GM21423 (cell line): ENCODE results near the gene LMTK3.

Experiments
- ATAC-seq: cut with Tn5 transposase; IDR thresholded peaks from one replicate; pipeline ENCODE4 v1.9.1; 2021; ENCODE audit warnings: mild to moderate bottlenecking, moderate library complexity; ENCODE audit not compliant: unreplicated experiment

LMTK3 gene

DNA sequence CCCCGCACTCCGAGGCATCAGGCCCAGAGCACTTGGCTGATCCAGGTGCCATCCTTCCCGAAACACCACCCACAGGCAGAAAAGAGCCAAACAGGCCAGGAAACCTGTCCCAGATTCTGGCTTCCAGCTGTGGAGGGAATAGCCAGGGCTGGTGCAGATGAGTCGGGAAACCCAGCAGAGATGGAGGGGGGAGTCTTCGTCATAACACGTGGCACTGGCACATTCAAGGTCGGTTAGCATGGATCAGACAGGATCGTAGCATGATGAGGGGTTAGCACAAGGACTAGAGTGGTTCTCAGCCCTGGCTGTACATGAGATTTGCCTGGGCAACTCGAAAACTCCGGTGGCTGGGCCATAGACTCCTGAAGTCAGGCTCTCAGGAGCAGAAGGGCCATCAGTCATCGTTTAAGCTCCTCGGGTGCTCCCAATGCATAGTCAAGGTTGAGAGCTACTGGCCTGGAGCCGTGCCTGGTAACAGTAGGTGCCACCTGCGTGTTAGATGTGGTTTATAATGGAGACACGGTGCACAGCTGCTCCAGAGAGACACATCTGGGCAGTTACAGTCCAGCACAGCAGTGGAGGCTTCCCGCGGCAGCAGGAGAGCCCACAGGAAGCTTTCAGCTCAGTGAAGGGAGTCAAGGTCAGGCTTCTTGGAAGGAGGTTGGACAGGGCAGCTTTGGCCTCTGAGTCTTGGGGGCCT, 36.1 kb downstream of the LMTK3 start:
- ATAC-seq, result no peak

DNA sequence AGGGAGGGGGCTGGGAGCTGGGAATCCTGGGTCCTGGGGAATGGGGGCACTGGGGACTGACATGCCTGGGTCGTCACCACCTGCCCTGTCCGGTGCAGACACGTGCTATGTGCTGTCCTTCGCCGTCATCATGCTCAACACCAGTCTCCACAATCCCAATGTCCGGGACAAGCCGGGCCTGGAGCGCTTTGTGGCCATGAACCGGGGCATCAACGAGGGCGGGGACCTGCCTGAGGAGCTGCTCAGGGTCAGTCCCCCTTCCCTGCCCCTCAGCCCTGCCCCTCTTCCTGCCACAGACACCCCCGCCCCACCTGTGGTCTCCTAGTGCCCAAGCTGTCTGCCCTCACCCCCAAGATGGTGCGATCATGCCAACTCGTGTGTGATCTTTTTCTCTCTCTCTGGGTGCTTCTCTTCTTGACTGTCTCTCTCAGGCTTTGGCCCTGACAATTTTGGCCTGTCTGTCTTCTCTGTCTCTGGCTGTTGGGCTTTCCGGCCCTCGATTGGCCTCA, 37.5 kb downstream of the LMTK3 start:
- ATAC-seq, result no peak

DNA sequence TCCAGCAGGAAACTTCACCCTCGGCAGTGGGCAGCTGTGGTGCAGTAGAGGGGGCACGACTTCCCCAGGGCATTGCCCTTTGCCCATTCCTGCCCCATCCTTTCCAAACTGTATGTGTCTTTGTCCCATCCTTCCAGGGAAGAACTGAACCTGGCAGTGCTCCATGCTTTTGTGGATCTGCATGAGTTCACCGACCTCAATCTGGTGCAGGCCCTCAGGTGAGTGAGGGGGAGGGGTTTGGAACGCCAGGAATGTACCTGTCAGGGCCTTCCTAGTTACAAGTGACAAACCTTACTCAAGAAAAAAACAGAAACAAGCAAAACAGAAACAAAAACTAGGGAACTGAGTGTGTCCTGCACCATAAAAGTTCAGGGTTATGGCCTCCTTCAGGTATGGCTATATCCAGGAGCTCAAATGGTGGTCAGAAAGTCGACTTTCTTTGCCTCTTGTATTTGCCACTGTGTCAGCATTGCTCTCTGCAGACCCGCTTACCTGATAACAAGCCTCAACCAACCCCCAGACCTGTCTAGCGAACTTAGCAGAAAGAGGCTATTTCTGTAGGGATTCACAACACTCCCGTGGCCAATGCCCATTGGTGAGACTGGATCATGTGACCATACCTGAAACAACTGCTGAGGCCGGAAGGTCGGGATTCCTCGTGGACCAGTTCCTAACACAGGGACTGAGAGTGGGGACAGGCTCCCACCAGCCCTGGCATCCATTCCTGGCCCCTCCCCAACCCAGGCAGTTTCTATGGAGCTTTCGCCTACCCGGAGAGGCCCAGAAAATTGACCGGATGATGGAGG, 38.3 kb downstream of the LMTK3 start:
- no peak for ATAC-seq

DNA sequence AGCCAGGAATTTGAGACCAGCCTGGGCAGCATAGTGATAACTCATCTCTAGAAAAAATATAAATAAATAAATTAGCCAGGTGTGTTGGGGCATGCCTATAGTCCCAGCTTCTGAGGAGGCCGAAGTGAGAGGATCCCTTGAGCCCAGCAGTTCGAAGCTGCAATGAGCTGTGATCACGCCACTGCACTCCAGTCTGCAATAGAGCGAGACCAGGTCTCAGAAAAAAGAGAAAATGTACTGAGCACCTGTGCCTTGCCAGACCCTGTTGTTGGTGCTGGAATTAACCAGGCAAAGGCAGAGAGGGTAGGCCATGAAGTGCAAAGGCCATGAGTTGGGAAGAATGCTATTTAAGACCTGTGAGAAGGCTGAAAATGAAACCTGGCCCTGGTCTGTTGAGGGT, 39.8 kb downstream of the LMTK3 start:
- ATAC-seq, result no peak

DNA sequence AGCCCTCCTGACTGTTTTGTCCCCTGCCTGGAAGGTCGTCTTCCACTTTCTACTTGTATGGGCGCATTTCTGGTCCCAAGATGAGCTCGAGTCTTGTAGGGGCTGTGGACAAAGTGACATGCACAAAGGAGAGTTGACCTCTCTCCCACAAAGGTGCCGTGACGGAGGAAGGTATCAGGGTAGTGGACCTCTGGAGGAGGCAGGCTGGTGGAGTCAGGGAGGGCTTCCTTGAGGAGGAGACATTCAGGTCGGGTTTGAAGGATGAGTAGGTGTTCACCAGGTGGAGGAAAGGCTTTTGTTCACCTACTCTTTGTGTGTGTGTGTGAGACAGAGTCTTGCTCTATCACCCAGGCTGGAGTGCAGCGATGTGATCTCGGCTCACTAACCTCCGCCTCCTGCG, 40.8 kb downstream of the LMTK3 start:
- ATAC-seq, result no peak

DNA sequence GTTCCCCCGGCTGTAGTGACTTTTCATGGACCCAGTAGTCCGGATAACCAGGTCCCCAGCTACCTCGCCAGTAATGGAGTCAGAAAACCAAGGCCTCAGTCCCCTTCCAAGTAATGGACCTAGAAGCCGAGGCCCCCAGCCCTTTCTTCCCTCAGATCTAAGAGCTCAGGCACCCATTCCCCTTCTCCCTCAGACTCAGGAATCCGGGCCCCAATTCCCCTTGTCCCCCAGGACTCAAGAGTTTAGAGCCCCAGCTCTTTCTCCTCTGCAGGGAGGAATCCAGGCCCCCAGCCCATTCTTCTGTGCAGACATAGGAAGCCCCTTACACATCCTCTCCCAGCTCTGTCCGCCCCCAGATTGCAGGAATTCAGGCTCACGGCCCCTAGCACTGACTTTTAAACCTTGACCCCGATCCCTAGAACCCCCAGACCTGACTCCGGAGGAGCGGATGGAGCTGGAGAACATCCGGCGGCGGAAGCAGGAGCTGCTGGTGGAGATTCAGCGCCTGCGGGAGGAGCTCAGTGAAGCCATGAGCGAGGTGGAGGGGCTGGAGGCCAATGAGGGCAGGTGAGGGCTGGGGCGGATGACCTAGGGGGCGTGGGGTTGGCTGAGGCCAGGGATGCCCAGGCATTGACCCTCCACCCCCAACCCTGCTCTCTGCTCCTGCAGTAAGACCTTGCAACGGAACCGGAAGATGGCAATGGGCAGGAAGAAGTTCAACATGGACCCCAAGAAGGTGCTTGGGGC, 41.5 kb downstream of the LMTK3 start:
- no peak for ATAC-seq

DNA sequence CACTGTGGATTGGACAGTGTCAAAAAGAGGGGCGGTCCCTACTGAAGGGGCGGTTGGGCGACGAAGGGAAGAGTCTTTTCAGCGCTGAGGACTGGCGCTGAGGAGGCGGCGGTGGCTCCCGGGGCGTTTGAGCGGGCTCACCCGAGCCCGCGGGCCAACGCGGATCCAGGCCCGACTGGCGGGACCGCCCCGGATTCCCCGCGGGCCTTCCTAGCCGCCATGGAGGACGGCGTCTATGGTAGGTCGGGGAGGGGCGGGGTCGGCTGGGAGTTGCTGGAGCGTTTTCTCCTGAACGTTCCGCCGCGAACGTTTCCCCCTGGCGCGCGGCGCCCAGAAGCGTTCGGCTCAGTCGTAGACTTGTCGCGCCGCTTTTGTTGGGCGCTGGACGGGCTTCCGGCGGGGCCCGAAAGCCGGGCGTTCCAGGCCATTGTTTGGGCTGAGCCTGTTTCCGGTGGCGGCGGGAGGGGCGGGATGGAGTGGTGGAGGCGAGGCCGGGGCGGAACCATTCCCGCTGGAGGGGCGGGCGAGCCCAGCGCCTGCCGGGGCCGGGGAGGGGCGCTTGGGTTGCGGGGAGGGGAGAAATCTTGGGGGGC, 42.2 kb downstream of the LMTK3 start, which contains the start of gene CYTH2:
TSS of gene CYTH2 (plus strand) at position 81 of the 593 bp plus-strand sequence. CDS start at position 220, 139 bp downstream.
- ATAC-seq, result peak; percentile 20

DNA sequence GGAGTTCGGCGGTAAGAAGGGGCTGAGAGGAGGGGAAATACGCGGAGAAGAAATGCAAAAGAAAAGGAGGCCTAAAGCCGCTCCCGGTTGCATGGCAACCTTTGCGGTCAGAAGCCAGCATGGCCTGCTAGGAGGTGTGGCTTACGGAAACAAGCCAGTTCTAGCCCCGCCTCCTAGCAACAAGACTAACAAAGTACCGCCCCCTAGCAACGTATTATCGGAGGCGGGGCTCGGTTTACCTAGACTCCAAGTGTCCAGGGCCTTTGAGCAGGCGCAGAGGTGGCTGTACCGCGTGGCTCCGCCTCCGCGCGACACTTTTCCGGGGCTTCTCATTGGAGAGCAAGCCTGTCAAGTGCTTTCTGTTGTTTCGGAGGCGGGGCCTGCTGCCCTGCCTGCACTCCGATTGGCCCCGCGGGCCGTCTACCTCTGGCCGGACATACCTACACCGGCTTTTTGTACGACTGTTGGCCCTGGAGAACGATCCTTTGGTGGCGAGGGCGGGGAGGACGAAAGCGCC, 42.8 kb downstream of the LMTK3 start:
- ATAC-seq, result peak; percentile 90

DNA sequence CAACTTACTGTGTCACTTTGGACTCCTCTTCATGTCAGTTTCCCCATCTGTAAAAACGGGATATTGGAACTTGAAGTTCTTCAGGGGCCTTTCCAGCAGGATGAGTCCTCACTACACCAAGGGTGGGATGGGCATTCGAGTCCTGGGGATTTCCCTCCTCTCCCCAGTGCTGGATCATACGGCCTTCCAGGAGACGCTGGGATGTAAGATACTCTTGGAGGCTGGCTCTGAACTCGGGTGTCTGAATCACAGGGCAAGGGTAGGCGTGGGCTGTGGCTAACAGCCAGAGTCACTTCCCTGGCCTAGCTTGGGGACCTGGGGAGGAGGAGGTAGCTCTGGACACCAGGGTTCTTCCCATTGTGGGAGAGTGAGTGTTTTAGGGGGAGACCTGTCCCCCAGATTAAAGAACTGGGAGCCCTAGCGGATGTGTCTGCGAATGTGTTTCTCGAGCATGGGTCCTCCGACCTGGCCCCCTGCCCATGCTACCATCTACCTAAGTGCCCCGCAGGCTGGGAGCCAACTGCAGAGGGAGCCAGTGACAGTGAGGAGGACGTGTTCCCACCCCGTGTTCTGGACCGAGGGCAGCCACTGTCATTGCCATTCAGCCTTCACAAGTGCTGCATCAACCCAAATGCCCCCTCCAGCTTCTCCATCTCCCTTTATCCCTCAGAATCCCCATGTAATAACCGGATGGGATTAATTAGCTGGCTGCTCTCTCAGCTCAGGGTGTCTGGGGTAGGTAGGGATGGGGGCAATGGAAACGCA, 44.9 kb downstream of the LMTK3 start:
- no peak for ATAC-seq

DNA sequence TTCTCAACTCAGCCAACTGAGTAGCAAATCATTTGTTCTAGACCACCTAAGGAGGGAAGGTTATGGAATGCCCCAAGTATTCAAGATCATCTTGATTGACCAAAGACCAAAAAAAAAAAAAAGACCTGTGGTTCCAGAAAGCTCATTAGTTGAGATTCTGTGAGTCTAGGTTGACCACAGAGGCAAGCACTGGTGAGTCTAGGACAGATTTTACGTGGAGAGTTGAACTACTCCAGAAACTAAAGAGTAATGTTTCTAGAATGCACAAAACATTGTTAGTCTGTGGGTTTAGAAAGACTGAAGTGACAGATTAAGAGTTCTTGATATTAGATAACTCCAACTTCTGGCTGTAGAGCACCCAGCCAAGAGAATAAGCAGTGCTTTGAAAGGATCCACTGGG, 46.4 kb downstream of the LMTK3 start:
- no peak for ATAC-seq

DNA sequence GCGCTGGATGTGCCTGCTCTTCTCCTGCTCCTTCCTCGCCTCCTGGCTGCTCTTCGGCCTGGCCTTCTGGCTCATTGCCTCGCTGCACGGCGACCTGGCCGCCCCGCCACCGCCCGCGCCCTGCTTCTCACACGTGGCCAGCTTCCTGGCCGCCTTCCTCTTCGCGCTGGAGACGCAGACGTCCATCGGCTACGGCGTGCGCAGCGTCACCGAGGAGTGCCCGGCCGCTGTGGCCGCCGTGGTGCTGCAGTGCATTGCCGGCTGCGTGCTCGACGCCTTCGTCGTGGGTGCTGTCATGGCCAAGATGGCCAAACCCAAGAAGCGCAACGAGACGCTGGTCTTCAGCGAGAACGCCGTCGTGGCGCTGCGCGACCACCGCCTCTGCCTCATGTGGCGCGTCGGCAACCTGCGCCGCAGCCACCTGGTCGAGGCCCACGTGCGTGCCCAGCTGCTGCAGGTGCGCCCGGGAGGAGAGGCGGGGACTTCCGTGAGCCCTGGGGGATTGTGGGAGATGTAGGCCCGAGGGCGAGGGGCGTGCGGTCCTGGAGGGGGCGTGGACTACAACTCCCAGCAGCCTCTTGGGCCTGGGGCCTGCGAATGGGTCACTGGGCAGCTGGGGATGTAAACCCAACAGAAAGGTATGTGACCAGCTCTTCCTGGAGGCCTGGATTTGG, 49.5 kb downstream of the LMTK3 start:
- ATAC-seq, result no peak

DNA sequence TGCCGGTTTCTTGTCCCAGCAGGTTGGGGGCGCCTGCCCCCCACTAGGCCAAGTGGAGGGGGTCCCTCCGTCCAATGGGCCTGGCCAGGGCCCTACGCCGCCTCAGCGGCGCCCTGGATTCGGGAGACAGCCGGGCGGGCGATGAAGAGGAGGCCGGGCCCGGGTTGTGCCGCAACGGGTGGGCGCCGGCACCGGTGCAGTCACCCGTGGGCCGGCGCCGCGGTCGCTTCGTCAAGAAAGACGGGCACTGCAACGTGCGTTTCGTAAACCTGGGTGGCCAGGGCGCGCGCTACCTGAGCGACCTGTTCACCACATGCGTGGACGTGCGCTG, 50.0 kb downstream of the LMTK3 start:
- ATAC-seq, result no peak

DNA sequence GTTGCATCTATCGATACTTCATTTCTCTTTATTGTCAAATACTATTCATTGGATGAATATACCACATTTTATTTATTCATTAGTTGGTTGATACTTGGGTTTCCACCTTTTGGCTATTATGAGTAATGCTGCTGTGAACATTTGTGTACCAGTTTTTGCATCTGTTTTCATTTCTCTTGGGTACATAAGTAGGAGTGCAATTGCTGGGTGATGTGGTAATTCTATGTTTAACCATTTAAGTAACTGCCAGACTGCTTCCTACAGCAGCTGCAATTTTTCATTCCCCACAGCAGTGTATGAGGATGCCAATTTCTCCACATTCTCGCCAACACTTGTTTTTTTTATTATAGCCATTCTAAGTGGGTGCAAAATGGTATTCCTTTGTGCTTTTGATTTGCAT, 53.6 kb downstream of the LMTK3 start:
- no peak for ATAC-seq

DNA sequence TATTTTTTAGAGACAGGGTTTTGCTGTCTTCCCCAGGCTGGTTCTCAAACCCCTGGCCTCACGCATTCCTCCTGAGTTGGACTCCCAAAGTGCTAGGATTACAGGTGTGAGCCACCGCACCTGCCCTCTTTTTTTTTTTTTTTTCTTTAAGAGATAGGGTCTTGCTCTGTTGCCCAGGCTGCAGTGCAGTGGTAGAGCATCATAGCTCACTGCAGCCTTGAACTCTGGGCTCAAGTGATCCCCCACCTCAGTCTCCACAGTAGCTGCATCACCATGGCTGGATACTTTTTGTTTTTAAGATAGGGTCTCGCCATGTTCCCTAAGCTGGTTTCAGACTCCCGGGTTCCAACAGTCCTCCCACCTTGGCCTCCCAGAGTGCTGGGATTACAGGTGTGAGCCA, 54.8 kb downstream of the LMTK3 start:
- no peak for ATAC-seq

DNA sequence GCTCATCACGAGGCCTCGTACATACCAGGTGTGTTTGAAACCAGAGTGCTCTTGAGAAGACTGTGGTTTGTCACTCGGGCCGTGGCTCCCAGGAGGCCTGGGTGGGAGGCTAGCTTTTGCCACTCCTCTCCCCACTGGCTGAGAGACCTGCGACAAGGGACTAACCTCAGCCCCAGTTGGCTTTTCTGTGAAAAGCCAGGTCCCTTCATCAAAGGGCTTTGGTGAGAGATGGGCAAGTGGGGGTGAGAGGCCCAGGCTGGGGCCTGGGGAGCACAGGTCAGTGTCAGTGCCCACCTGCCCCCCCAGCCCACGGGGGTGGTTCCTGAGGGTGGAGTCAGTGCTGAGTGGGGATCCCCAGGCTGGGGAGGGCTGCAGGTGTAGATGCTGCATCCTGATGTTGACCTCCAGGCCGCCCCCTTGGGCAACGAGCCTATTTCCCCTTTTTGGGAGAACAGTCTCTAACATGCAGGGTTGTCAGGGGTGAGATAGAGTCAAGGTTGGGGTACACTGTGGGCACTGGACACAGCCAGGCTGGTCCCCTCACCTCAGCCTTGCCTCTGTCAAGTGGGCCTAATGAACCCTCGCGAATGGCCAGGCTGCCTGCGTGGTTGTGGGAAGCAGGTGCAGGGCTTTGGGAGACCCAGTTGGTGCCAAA, 55.6 kb downstream of the LMTK3 start:
- ATAC-seq, result no peak

DNA sequence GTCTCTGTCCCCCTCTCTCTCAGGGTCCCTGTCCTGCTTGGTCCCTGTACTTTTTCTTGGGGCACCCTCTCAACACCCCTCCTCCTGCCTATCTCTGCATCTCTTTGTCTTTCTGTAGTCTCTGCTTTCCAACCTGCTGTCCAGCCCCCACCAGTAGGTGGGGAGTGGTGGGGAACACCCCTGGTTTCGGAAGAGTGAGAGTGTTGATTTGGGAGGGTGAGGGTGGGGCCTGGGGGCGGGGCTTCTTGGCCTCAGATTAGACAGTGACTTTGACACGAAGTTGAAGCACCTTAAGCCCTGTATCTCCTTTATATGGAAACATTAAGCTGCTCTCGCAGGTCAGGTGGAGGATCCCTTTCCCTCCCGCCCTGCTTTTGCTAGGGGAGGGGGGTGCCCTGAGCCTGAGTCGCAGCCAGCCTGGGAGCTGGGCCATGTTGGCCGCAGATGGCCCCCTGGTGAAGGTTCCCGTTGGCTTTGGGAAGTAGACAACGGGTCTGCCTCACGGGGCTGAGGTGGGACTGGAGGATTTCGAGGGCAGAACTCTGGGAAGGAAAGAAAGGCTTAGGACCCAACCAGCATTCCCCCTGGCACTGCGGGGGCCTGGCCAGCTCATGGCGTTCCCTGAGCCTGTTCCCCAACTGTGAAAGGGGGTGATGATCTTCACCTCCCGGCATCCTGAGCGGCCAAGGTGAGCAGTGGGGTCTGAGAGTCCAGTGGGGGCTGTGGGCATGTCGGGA, 56.3 kb downstream of the LMTK3 start, which contains the start of gene KCNJ14:
TSS of gene KCNJ14 (plus strand) at position 404 of the 737 bp plus-strand sequence. CDS start 6,151 bp downstream, outside the sequence.
- ATAC-seq, result no peak

DNA sequence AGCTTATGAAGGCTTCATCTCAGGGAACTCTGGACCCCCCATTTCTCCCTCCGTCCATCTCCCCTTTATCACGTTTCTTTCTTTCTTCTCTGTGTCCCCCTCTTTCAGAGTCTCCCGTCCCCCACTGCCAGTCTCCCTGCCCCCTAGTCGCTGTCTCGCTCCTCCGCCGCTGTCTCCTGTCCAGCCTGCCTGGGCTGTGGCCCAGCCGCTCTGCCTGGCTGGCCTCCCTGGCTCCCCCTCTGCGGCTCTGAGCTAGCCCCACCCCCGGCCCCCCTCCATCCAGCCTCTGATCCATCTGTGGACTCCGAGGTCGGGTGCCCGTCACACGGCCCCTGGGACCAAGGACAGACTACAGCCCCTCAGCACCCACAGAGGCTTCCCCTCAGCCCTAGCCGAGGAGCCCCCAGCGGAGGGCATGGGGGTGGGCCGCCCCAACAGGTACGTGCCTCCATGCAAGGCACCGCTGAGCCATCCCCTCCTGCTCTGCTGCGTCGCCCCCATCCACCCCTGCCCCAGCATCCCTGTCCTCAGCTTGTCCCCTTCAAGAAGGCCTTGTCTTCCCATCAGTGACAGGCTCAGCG, 57.4 kb downstream of the LMTK3 start:
- no peak for ATAC-seq
